ENCODE results near the gene HDAC7.
A peak's percentile ranks its signal among the peaks of the same experiment; 100 is the strongest.

The HDAC7 gene

DNA sequence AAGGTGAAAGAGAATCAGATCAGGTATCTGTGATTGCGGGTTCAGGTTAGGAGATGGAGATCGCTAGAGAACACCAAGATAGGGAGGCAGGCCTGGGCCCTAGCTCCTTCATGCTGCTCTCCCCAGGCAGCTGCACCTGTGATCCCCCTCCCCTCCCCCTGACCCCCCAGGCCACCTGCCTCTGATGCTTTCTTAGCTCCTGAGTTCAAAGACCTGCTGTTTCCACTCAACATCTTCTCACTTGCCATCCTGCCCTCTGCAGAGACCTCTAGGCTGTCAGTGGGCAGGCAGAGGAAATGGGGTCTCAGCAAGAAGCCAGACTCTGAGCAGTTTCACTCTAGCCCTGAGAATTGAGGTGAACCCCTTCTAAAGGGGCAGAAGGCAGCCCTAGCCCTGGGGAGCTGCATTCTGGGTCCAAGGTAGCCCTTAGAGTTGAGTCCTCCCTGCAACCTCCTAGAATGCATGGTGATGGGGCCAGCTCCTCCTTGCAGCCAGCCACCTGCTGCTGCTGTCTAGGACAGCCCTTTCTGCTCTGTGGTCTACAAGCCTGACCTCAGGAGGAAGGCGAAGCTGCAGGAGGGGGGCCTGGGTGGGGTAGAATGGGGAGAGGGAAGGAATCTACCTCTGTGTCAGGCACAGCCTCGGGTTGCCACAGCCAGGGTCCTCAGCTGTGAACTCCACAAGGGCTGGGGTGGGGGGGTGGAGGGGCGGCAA is 53.0 kb downstream of the HDAC7 start:
- DNase-seq (ENCODE audit: low read depth in 2 of 2), result no peak

DNA sequence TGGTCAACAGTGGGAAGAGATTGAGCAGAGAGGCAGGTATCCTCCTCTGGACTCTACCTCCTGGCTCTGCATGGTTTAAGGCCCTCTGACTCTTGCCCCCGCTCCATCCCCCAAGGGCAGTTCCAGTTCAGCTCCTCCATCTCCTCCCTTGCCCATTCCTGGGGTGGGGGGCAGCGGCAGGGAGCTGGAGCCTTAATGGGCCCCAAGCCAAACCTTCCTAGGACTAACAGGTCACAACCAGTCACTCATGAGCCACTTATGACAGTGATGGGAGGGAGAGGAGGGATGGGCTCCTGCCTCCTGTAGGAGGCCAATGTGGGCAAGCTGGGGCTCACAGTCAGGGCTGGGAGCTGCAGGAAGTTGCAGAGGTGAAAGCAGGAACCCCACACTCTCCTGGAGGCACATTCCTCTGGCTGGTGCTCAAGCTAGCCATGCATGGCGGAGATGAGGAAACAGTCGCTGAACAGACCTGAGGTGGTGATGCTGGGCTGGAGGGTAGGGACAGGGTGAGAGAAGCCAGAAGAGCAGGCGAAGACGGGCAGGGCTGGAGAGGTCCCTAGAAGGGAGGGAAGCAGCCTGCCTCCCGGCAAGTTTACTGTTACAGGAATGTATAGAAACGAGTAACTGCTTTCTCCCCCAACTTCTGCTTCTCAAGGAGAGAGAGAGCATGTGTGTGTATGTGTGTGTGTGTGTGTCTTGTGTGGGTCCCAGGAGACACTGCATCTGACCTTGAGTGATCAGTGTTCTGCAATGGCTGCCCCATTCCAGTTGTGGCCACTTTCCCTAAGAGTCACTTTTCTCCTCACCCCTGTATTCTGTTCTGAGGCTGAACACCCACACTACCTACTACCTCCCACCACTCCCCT is 56.0 kb downstream of the HDAC7 start:
- no peak for DNase-seq (ENCODE audit: low read depth in 2 of 2)

DNA sequence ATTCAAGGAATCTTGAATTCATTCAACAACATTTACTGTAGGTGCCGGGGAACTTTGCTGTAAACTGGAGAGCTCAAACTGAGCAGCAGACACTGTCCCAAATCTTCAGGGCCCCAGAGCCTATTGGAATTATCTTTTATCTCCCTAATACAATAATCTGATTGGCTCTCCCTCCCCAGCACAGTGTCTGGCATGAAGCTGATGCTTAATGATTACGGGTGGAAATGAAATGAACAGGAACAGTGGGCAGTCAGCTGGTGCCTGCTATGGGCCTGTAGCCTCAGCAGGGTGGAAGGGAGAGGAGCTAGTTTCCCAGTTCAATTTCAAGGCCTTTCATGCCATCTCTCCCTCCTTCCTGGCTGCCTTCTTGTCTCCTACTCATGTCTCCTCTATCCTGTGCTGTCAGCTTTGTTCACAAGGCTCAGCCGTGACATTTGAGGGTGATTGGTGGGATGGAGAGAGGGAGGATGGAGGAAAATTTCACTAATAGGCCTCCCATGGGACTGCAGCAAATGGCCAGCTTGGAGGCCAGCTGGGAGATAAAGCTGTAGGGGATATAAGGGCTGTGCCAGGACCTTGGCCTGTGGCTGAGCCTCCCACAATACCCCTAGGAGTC is 56.7 kb downstream of the HDAC7 start:
- no peak for DNase-seq (ENCODE audit: low read depth in 2 of 2)

DNA sequence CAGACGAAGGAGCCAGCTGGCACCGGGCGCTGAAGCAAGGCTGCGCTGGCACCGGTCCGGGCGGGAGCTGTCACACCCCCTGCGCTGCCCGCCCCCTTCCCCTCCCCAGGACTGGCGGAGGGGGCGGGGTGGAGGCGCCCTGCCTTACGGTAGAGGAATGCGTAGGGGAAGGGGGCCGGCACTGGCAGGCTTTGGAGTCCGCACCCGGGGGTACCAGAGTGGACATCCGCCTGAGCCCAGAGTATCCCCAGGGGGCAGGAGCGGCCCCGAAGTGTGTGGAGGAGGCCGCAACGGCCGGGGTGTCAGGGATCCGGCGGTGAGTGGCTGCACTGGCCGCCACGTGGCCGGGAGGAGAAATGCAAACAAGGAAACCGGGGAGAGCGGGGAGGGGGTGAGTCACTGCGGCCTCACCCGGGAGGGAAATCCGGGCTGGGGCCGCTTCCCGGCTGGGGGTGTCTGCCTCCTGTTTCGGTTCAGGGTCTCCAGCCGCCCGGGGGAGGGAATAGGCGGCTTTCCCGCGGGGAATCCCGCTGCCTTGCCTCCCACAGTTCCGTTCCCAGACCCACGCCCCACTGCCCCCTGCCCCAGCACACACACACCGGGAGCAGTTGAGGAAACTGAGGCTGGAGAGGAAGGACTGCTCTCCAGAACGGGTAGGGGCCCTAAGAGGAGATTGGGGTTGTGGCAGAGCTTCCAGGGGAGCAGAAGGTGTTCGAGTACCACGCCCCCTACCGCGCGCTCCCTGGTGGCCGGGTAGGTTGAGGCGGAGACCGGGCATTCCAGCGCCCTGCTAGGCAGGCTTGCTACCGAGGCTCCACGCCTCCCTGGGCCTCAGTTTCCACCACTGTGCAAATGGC is 60.6 kb downstream of the HDAC7 start, which contains the start of gene RAPGEF3:
TSS of gene RAPGEF3 (minus strand) at position 47 of the 857 bp plus-strand sequence. CDS start 324 bp downstream, outside the sequence.
- peak; percentile 47 to 48 for DNase-seq (ENCODE audit: low read depth in 2 of 2)

DNA sequence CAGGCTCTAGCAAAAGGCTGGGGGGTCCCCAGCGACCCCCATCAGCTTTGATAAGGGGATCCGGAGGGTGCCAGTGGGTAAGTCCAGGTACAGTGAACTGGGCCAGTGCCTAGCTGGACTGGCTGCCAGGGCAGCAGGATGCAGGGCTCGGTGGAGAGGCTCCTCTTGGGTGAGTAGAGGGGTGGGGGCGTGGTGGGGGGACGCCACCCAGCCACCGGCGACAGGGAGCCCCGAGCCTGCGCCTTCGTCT is 61.2 kb downstream of the HDAC7 start:
- no peak for DNase-seq (ENCODE audit: low read depth in 2 of 2)

DNA sequence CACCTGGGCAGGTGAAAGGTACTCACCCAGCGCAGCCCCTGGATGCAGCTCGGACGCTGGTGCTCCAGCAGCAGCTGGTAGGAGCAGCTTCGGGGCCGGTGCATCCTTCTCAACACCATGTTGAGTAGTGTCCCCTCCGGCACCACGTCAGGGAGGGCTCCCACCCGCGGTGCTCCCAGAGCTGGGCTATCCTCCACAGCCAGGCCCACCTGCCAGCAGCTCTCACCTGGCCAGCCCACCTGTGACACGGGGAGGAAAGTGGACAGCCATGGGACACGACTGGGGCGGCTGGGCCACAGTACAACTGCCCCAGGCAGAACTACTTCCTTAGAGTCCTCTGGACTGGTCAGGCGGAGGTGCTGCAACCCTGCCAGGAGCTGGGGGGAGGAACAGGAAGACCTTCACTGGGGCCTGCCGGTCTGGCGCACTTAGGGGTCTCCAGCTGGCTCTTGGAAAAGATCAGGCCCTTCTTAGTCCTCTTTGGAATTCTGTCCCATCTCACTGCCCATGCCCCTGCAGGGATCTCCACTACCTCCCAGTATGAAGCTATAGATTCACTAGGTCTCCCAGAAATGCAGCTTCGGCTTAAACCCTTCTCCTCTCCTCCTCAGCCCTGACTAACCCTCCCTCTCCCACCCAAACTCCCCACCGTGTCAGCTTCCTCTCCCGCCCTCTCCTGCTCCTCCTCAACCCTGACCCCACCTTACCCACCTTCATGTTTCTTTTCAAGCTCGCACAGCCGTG is 61.7 kb downstream of the HDAC7 start:
- DNase-seq (ENCODE audit: low read depth in 2 of 2), result no peak

DNA sequence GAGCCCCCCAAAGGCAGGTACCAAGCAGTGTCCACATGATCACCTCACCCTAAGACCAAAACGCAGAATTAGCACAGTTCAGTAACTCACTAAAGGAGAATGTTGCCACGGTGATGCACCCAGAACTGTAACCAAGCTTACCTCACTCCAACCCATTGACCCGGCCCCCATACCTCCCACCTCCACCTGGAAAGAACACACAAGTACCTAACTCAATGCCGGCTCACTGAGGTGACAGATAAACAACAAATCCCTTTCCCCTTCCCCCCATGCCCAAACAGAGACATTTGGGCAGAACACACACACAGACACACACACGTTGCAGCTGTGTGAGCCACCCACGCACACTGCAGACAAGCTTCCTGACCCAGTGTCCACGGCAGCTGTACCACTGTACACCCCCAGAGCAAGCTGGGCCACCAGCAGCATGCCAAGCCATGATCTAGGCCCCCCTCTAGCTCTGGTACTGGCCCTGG is 62.3 kb downstream of the HDAC7 start:
- no peak for DNase-seq (ENCODE audit: low read depth in 2 of 2)

DNA sequence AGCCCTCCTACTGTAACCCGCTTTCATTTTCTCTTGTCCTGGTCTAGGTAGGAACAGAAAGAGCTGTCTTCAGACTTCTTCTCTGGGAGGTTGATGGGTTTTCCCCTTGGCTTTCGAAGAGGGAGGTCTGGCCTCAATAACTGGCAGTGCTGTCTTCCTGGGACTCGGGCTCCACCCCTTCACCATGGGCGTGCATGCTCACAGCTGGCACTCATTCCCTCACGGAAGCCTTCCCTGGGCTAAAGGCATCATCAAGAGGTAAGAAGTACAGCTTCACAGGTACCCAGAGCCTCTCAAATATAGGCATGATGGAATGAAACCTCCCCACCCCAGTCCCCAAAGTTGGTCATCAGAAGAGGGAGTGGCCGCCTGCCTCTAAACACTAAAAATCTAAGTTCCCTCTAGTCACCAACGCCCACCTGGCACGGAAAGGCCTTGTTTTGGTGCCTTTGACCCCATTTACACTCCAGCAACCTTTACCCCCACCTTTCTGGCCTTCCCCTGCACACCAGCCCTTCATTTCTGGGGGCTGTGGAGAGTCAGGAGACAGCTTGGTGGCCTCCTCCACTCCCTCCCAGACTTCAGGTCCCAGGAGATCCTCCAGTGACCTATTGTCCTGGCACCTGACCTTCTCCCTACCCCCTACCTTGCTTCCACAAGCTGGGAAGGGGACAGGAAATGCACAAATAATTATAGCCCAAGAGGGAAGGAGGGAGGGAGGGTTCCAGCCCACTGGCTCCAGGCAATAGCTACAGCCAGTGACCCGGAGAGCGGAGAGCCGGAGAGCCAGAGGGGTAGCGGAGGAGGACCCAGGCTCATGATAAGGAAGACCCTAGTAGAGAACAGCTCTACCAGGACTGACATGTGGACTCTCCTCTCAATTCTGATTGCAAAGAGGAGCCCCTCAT is 63.8 kb downstream of the HDAC7 start:
- DNase-seq (ENCODE audit: low read depth in 2 of 2), result no peak

DNA sequence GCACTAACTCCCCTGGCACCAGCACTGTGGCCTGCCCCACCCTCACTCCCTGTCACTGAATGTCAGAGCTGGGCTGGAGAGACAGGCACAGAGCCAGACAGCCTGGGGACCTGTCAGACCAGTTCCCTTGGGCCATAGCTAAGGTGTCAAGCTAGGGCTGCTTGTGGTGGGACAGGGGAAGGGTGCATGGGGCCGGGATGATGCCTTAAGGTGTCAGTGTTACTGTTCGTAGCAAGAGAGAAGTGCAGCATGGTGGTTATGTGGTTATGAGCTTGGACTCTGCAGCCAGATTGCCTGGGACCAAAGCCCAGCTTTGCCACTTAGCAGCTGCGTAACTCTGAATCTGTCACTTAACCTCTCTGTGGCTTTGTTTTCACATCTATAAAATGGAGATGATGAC is 64.8 kb downstream of the HDAC7 start:
- no peak for DNase-seq (ENCODE audit: low read depth in 2 of 2)

DNA sequence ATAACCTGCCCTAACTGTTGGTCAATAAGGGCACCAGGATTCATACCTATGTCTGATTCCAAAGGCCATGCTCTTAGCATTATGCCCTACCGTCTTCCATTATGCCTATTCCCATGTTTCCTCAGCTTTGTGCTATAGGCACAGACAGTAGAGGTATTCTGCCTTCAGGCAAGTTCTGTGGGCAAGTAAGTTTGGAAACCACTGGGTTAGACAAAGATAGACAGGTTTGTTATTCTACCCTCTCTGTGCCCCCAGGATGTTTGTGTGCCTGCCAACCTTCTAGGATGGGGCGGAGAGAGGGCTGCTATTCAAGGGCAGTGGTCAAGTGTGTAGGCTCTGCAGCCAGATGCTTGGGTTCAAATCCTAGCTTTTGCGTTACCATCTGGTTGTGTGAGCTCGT is 65.6 kb downstream of the HDAC7 start:
- no peak for DNase-seq (ENCODE audit: low read depth in 2 of 2)

DNA sequence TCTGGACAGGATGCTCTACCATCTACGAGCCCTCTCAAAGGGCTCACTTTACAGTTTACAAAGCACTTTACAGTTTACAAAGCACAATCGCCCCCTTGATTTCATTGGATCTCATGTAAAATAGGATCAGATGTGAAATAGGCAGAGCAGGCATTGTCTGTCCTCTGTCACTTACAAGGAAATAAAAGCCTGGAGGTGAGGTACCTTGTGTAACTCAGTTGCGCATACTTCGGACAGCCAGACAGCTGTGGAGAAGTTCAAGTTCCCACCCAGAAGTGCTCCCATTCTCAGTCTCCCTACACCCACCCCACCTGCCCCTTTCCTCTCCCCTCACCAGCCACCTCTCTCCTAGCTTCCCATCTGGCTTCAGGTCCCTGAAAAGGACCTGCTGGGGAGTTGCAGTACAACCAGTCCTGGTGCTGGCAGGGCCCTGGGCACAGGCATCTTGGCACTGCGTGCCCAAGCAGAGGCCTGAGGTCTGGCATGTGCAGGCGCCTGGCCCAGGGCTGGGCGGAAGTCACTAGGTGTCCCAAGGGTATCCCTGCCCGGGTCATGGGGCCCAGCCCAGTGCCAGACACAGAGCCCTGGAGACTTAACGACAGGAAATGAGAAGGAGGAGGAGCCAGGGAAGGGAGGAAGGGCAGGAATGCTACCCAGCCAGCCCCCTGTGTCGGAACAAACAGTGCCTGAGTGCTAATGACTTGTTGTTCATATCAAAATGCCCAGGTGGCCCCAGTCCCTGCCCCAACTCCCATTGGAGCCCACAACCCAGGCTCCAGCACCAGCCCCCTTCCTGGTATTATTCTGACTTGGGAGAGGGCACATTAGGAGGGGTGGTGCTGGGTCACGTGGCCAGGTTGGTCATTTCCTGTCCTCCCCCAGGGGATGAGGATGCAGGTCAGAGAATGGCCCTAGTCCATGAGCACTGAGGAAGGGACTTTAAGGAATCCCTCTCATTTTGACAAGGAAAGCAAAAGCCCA is 66.4 kb downstream of the HDAC7 start:
- DNase-seq (ENCODE audit: low read depth in 2 of 2), result no peak

DNA sequence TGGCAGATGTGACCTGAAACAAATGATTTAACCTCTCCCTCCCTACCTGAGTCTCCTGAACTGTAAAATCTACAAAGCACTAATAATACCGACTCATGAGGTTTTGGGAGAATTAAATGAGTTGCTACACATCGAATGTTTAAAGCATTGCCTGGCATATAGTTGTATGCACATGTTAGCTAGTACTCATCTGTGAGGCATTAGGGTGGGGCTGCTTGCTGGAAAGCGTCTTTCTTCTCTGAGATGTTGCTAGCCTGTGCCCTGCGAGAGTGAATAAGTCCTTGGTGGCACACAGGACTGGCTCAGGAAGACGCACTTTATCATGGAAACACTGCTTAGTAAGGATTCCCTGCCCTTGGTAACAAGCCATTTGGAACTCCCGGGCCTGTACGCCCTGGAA is 67.2 kb downstream of the HDAC7 start:
- DNase-seq (ENCODE audit: low read depth in 2 of 2), result no peak

DNA sequence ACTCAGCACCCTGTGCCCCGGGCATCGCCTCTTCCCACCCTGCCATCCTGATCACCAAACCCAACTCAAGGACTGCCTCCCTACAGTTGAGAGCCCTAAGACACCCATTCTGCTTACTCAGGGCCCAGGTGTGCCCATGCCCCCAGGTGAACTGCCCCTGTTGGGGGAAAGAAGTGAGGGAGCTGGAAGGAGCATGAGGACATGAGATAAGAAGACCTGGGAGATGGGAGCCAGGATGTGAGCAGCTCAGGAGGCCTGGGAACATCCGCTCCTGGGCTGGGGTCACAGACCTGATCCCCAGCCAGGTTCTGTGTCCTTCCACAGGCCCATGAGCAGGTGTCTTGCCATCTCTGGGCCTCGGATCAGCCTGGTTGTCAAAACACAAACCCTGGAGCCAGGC is 67.6 kb downstream of the HDAC7 start:
- DNase-seq (ENCODE audit: low read depth in 2 of 2), result no peak

DNA sequence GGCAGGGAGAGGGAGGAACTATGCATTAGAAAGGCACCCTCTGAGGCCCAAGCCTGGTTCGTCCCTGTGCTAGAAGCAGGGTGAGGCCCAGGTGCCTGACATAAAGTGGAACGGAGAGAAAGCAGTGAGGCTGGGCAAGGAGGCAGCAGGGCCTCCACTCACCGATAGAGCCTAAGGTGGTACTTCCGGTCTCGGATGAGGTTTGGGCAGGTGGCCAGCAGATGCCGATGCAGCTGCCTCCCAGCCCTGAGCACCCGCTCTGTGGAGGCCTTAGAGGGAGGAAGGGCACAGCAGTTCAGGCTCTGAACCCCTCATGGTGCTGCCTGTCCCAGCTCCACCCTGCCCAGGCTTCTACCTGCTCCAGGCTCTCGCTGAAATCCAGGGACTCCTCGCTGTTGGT is 68.1 kb downstream of the HDAC7 start:
- DNase-seq (ENCODE audit: low read depth in 2 of 2), result no peak

DNA sequence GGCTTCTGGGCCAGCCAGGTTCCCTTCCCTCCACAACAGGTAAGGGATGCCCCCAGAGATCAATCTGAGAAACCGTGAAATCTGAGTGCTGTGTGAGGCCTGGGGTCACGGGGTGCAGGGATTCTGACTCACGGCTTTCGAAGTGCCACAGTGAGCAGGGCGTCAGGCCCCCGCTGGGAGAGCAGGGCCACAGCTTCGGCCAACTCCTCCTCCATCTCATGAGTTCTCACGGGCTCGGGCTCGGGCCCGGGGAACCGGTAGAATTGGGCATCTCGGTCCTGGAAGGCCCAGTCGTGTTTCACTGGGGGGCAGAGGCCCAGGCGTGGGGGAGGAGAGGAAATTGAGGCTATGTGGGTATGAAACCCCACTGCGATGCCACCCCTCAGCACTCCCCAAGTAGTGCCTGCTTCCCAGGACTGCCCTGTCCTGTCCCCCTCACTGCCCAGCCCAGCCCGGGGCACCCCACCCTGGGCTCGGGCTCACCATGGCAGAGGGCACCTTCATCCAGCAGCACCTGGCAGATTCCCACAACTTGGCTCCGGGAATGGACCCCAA is 68.7 kb downstream of the HDAC7 start:
- no peak for DNase-seq (ENCODE audit: low read depth in 2 of 2)

DNA sequence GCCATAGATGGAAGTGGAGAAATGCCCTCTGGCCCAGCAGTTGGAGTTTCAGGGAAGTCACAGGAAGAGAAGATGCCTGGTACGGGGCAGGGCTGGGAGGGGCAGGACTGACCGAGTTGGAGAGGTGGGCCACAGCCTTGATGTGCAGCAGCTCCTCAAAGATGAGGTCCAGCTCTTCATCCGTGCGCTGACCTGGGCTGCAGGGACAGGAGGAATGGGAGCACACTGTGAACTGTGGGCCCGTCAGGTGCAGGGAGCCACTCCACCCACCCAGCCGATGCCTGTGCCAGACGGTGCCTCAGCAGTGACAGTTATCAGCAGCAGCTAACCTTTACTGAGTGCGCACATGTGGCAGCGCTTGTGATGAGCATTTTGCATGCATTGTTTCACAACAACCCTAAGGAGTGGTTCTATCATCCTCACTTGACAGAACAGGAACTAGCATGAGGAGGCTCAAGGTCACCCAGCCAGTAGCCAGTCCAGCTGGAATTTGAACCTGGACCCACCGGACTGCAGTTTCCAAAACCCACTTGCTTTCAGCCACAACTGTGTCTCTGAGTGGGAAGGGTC is 69.4 kb downstream of the HDAC7 start:
- no peak for DNase-seq (ENCODE audit: low read depth in 2 of 2)

DNA sequence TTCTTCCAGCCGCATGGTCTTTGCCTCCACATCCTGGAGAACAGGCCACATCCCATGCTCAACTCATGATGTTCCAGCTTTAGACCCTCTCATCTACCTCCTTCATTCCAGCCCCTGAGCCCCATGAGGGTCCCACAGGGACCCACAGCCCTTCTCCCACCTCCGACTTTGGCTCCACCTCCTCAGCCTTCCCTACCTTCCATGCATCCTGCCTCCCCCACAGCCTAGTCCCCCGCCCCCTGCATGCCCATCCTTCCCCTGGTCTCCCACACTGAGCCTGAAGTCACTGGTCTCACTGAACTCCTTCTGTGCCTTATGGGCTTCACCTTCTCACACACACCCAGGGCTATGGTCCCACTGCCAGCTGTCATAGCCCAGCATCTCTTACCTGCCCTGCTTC is 70.8 kb downstream of the HDAC7 start:
- no peak for DNase-seq (ENCODE audit: low read depth in 2 of 2)

DNA sequence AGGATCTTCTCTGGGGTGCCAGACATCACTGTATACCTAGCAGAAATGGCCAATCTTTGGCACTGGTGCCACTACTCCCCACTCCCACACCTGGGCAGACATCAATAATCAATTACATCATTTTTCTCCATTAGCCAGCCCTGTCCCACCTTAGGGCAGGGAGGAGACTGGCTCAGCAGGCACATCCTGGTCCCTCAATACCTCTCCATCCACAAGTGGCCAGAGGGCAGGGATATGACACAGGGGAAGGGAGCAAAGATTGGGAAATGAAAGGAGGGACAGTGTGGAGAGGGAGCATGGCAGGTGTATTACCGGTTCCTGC is 71.2 kb downstream of the HDAC7 start:
- no peak for DNase-seq (ENCODE audit: low read depth in 2 of 2)

Measured in fibroblast of skin of left biceps (primary cell).